K562 (cell line): ENCODE results near the gene RILP.

Experiments
- EP300 ChIP-seq: IDR thresholded peaks from 2 replicates; pipeline ENCODE4 v1.6.1; 2012; ENCODE audit warnings: low read length, improper control_type of control experiment
- NBN ChIP-seq: fragments of 450-650 bp; IDR thresholded peaks from 2 replicates; pipeline ENCODE4 v1.6.1; 2016; ENCODE audit warnings: low read depth, mild to moderate bottlenecking
- NR2C1 ChIP-seq, 2 experiments: fragments of 450-650 bp; IDR thresholded peaks; 2 replicates each; pipeline ENCODE4 v1.6.1; 2017; ENCODE audit warnings: mild to moderate bottlenecking in 2 of 2, antibody characterized with exemption in 1 of 2, inconsistent platforms in 1 of 2, missing compliant biosample characterization in 1 of 2, missing genetic modification characterization in 1 of 2
- POLR2A ChIP-seq: fragments of 450-650 bp; conservative IDR thresholded peaks from 2 replicates; pipeline ENCODE4 v1.6.1; 2016
- TAF1 ChIP-seq: IDR thresholded peaks from 2 replicates; pipeline ENCODE4 v1.6.1; 2011; ENCODE audit warnings: mild to moderate bottlenecking, low read length, moderate library complexity; ENCODE audit not compliant: insufficient read depth, control insufficient read depth, severe bottlenecking; ENCODE audit errors: extremely low read depth
- TFE3 ChIP-seq: fragments of 450-650 bp; formaldehyde crosslinking; IDR thresholded peaks from 2 replicates; pipeline ENCODE4 v1.4.0; 2020; ENCODE audit warnings: mild to moderate bottlenecking, mixed read lengths
- TF ChIP-seq, protein P1 (sequence below): sonication (generic); formaldehyde crosslinking; IDR thresholded peaks from 2 replicates; pipeline ENCODE4 v1.8.1; 2023; ENCODE audit warnings: mild to moderate bottlenecking, missing genetic modification reagents

GRCh38 chr17:1628856-1629503, 20.7 kb downstream of the RILP start:
- TF ChIP-seq NBN (no peak), NR2C1 (IDR thresholded peaks at IDR 0.05) (no peak), NR2C1 (tag; IDR thresholded peaks at IDR 0.05) (no peak), EP300 (no peak), TFE3 (CRISPR knock-in tag) (no peak), TAF1 (peak; percentile 26), POLR2A (no peak)
- TF ChIP-seq, protein P1, sequence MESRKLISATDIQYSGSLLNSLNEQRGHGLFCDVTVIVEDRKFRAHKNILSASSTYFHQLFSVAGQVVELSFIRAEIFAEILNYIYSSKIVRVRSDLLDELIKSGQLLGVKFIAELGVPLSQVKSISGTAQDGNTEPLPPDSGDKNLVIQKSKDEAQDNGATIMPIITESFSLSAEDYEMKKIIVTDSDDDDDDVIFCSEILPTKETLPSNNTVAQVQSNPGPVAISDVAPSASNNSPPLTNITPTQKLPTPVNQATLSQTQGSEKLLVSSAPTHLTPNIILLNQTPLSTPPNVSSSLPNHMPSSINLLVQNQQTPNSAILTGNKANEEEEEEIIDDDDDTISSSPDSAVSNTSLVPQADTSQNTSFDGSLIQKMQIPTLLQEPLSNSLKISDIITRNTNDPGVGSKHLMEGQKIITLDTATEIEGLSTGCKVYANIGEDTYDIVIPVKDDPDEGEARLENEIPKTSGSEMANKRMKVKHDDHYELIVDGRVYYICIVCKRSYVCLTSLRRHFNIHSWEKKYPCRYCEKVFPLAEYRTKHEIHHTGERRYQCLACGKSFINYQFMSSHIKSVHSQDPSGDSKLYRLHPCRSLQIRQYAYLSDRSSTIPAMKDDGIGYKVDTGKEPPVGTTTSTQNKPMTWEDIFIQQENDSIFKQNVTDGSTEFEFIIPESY (CRISPR knock-in tag) = no peak
